Stomach (tissue), 4 donors: ENCODE data around the gene SNRNP70.

Experiments used
- CTCF ChIP-seq, 7 experiments: fragments of 450-650 bp in 4 of 7; fragments of 200-600 bp in 3 of 7; sonication (generic) in 3 of 7; IDR thresholded peaks; one replicate each; pipeline ENCODE4 v1.5.1; 2016 to 2019; ENCODE audit warnings: antibody characterized with exemption in 7 of 7, control low read depth in 2 of 7, mild to moderate bottlenecking in 1 of 7
- EP300 ChIP-seq: sonication (generic); formaldehyde crosslinking; IDR thresholded peaks from one replicate; pipeline ENCODE4 v1.6.1; 2017; ENCODE audit warnings: antibody characterized with exemption
- POLR2A ChIP-seq, 4 donors: fragments of 450-650 bp; IDR thresholded peaks; one replicate each; pipeline ENCODE4 v1.6.1; 2016; ENCODE audit warnings: antibody characterized with exemption in 4 of 4, control low read depth in 2 of 4, mild to moderate bottlenecking in 1 of 4, moderate library complexity in 1 of 4
- POLR2AphosphoS5 ChIP-seq, 3 donors: sonication (generic); formaldehyde crosslinking; IDR thresholded peaks; one replicate each; pipeline ENCODE4 v1.6.1; 2016; ENCODE audit warnings: antibody characterized with exemption in 3 of 3

- no peak for TF ChIP-seq POLR2A (IDR thresholded peaks at IDR 0.05)
- no peak for TF ChIP-seq CTCF (IDR thresholded peaks at IDR 0.05)
- no peak for TF ChIP-seq EP300
- no peak for TF ChIP-seq POLR2AphosphoS5 (IDR thresholded peaks at IDR 0.05)
Observed at GRCh38 chr19:49067554-49067953, 17.7 kb upstream of the SNRNP70 start.
